ENCODE data around the gene PPP1R9B. TPM values are rescaled to one million over a fixed set of nuclear protein-coding genes. Genes with fewer than 3 reads are reported as not detected.

The PPP1R9B gene
- total RNA-seq, 1 donor from 2014 or later = 63.5 TPM

DNA sequence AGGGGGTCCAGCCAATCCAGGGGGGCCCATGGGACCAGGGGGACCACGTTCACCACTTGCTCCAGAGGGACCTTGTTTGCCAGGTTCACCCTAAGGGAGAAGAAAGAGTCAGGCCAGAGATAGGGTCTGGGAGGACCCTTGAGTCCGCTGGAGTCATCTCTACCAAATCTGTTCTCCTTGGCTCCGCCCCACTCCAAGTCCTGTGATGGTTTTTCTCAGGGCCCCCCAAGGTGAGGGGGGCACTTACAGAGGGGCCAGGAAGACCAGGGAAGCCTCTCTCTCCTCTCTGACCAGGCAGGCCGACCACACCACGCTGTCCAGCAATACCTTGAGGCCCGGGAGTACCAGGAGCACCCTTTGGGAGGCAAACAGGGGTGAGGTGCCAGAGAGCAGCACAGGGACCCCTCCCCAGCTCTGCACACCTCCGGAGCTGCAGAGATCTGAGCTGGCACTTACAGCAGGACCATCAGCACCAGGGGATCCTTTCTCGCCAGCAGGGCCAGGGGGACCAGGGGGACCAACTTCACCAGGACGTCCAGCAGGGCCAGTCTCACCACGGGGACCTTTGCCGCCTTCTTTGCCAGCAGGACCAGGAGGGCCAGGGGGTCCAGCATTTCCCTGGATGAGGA is 38.6 kb upstream of the PPP1R9B start:
- Histone ChIP-seq H3K4me1 (peaks cover 6 to 23% of the 10 kb centered on the region in 2 donors), H3K4me3 (no peak overlapping the region), H3K9me3 (no peaks in the 10 kb centered on the region), H3K27me3 (no peaks in the 10 kb centered on the region), H3K36me3 (peaks cover 78 to 84% of the 10 kb centered on the region in 2 donors), H3K27ac (peak overlapping the region; percentile 97 to 99)
- DNase-seq (ENCODE audit: low spot score in 2 of 2) = no peak
- intact Hi-C loops (cut with DNase I) = no loop called here
- TF ChIP-seq, protein P1, sequence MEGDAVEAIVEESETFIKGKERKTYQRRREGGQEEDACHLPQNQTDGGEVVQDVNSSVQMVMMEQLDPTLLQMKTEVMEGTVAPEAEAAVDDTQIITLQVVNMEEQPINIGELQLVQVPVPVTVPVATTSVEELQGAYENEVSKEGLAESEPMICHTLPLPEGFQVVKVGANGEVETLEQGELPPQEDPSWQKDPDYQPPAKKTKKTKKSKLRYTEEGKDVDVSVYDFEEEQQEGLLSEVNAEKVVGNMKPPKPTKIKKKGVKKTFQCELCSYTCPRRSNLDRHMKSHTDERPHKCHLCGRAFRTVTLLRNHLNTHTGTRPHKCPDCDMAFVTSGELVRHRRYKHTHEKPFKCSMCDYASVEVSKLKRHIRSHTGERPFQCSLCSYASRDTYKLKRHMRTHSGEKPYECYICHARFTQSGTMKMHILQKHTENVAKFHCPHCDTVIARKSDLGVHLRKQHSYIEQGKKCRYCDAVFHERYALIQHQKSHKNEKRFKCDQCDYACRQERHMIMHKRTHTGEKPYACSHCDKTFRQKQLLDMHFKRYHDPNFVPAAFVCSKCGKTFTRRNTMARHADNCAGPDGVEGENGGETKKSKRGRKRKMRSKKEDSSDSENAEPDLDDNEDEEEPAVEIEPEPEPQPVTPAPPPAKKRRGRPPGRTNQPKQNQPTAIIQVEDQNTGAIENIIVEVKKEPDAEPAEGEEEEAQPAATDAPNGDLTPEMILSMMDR (IDR thresholded peaks at IDR 0.05) = no peak

DNA sequence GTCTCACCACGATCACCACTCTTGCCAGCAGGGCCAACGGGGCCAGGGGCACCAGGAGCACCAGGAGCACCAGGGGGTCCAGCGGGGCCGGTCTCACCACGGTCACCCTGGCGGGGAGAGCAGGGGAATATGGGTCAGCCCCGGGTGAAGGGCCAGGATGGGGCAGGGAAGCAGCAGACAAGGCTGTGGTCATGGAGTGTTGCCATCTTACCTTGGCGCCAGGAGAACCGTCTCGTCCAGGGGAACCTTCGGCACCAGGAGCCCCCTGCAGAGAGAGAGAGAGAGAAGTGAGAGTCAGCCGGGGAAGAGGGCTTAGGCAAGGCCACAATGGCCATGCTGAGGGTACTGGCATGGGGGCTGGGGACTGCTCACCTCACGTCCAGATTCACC is 38.0 kb upstream of the PPP1R9B start:
- intact Hi-C loops (cut with DNase I) = no loop called here
- Histone ChIP-seq H3K9me3 (no peaks in the 10 kb centered on the region), H3K4me1 (peaks cover 8 to 24% of the 10 kb centered on the region in 2 donors), H3K27me3 (no peaks in the 10 kb centered on the region), H3K36me3 (peaks cover 73 to 79% of the 10 kb centered on the region in 2 donors), H3K4me3 (no peak overlapping the region), H3K27ac (peak overlapping the region; percentile 97 to 99)
- TF ChIP-seq, protein P1 (IDR thresholded peaks at IDR 0.05) = no peak
- no peak for DNase-seq (ENCODE audit: low spot score in 2 of 2)

DNA sequence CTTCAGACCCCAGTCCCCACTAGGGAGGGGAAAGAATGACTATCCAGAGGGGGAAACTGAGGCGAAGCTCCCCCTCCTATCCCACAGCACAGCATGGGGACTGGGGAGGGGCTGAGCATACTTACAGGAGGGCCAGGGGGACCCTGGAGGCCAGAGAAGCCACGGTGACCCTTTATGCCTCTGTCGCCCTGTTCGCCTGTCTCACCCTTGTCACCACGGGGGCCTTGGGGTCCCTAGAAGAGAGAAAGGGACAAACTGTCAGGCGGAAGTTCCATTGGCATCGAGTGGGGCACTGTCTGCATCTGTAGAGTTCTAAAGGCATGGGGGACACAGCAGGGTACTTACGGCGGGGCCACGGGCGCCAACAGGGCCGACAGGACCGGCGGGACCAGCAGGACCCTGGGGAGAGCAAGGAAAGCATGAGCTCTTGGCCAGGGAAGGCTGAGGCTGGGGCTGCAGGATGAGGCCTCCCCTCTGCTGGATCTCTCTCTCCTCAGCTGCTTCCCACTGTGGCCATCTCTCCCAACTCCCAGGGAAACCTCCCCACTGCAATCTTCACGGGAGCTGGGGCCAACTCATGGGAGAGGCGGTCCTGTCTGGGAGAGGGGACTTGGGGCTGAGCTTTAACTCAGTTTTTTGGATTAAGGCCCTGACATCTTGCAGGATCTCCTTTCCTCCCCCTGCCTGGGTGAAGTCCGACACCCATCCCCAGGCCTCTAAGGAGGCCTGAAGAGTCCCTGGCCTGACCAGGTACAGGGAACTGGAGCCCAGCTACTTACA is 37.5 kb upstream of the PPP1R9B start:
- Histone ChIP-seq H3K27me3 (no peaks in the 10 kb centered on the region), H3K36me3 (peaks cover 67 to 74% of the 10 kb centered on the region in 2 donors), H3K9me3 (no peaks in the 10 kb centered on the region), H3K4me3 (no peak overlapping the region), H3K27ac (peak overlapping the region; percentile 97 to 99), H3K4me1 (peaks cover 8 to 24% of the 10 kb centered on the region in 2 donors)
- TF ChIP-seq, protein P1 (IDR thresholded peaks at IDR 0.05) = no peak
- DNase-seq (ENCODE audit: low spot score in 2 of 2) = no peak
- intact Hi-C loops (cut with DNase I) = no loop called here

DNA sequence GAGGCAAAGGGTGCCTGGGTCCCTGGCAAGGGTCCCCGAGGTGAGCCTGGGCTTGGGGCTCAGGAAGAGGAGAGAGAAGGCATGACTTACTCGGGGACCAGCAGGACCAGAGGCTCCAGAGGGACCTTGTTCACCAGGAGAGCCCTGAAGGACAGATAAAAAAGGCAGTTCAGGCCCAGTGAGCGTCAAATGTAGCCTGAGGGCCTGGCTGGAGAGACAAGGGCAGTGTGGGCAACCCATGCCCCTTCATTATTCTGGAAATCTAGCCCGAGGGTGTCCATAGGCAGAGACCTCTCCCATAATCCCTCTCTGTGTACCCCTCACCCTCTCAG is 36.9 kb upstream of the PPP1R9B start:
- TF ChIP-seq, protein P1 (IDR thresholded peaks at IDR 0.05) = no peak
- Histone ChIP-seq H3K36me3 (peaks cover 62 to 68% of the 10 kb centered on the region in 2 donors), H3K9me3 (no peaks in the 10 kb centered on the region), H3K4me3 (no peak overlapping the region), H3K27me3 (no peaks in the 10 kb centered on the region), H3K4me1 (peaks cover 8 to 24% of the 10 kb centered on the region in 2 donors), H3K27ac (peak overlapping the region; percentile 97 to 99)
- no peak for DNase-seq (ENCODE audit: low spot score in 2 of 2)
- intact Hi-C loops (cut with DNase I) = no loop called here

DNA sequence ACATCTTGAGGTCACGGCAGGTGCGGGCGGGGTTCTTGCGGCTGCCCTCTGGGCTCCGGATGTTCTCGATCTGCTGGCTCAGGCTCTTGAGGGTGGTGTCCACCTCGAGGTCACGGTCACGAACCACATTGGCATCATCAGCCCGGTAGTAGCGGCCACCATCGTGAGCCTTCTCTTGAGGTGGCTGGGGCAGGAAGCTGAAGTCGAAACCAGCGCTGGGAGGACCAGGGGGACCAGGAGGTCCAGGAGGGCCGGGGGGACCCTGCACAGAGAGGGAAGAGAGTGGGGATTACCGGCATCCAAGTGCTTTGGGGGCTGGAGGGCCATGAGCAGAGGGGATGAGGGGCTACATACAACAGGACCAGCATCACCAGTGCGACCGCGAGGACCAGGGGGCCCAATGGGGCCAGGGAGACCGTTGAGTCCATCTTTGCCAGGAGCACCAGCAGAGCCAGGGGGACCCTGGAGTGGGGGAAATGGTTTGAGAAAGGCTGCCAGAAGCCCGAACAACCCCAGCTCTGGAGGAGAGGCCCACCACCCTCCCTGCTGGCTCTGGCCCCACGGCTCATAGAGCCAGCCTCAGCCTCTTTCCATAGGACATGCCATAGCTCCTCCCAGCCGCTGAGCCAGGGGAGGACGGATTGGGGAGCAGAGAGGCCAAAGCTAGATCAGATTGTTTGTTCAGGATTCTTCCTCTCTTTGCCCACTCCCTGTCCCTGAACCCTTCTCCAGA is 36.4 kb upstream of the PPP1R9B start:
- peak overlapping the region; percentile 97 to 99 for H3K27ac ChIP-seq
- H3K4me1 ChIP-seq = peaks cover 8 to 24% of the 10 kb centered on the region in 2 donors
- TF ChIP-seq, protein P1 (IDR thresholded peaks at IDR 0.05) = no peak
- no peak overlapping the region for H3K4me3 ChIP-seq
- no peaks in the 10 kb centered on the region for H3K9me3 ChIP-seq
- H3K27me3 ChIP-seq = no peaks in the 10 kb centered on the region
- peaks cover 57 to 62% of the 10 kb centered on the region in 2 donors for H3K36me3 ChIP-seq
- no peak for DNase-seq (ENCODE audit: low spot score in 2 of 2)
- intact Hi-C loops (cut with DNase I) = no loop called here
